Activated naive CD4-positive, alpha-beta T cell treated with anti-CD3 and anti-CD28 coated beads, Interleukin-2, amount 50 U/mL, for 24 hours (primary cell): ENCODE measurements around the gene AP2A2.

Experiments used
- H3K27ac Mint-ChIP-seq: one replicate; pipeline ENCODE4 v1.8.0; 2021; ENCODE audit warnings: mild to moderate bottlenecking, mixed read lengths
- H3K27me3 Mint-ChIP-seq: one replicate; pipeline ENCODE4 v1.8.0; 2021; ENCODE audit warnings: mixed read lengths
- H3K36me3 Mint-ChIP-seq: one replicate; pipeline ENCODE4 v1.8.0; 2021; ENCODE audit warnings: mixed read lengths
- H3K4me1 Mint-ChIP-seq: one replicate; pipeline ENCODE4 v1.8.0; 2021; ENCODE audit warnings: mixed read lengths
- H3K4me3 Mint-ChIP-seq: one replicate; pipeline ENCODE4 v1.8.0; 2021; ENCODE audit warnings: mild to moderate bottlenecking, mixed read lengths
- H3K9me3 Mint-ChIP-seq: one replicate; pipeline ENCODE4 v1.8.0; 2021; ENCODE audit warnings: mixed read lengths

AP2A2 gene

GRCh38 chr11:1042626-1043562 lies 117.2 kb downstream of the AP2A2 start:
- peaks cover 5% of the 10 kb centered on the region for H3K27me3 Mint-ChIP-seq
- no peaks in the 10 kb centered on the region for H3K4me1 Mint-ChIP-seq
- H3K27ac Mint-ChIP-seq = no peak overlapping the region
- H3K9me3 Mint-ChIP-seq = no peaks in the 10 kb centered on the region
- no peak overlapping the region for H3K4me3 Mint-ChIP-seq
- H3K36me3 Mint-ChIP-seq = peaks cover 1% of the 10 kb centered on the region

DNA sequence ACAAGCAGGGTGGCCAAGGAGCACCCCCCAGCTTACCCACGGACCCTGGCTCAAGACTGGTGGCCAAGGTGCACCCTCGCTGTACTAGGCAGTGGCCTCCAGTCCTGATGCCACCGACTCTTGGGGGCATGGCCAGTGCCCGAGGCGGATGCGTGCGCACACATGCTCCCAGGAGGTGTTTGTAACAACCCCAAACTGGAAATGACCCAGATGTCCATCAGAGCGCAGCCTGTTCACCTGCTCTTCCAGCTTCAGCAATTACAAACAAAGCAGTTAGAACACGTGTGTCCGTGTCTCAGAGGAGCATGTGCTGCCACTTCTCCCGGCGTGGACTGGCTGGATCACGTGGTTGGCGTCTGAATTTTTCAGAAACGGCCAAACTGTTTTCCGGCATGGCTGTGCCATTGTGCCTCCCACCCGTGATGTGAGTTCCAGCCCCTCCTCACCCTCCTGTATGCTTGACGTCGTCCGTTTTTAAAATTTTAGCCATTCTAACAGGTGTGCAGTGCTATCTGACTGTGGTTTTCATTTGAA lies 118.0 kb downstream of the AP2A2 start:
- Mint-ChIP-seq H3K4me3 (no peak overlapping the region), H3K9me3 (no peaks in the 10 kb centered on the region), H3K27ac (no peak overlapping the region), H3K36me3 (peaks cover 1% of the 10 kb centered on the region), H3K27me3 (peaks cover 5% of the 10 kb centered on the region), H3K4me1 (no peaks in the 10 kb centered on the region)

- Mint-ChIP-seq H3K9me3 (no peaks in the 10 kb centered on the region), H3K4me1 (no peaks in the 10 kb centered on the region), H3K36me3 (peaks cover 1% of the 10 kb centered on the region)
These were observed 118.5 kb downstream of the AP2A2 start for GRCh38 chr11:1044160-1044559.

GRCh38 chr11:1047595-1048156 lies 122.0 kb downstream of the AP2A2 start:
- peaks cover 9% of the 10 kb centered on the region for H3K27me3 Mint-ChIP-seq
- no peak overlapping the region for H3K4me3 Mint-ChIP-seq
- H3K4me1 Mint-ChIP-seq = peaks cover 3% of the 10 kb centered on the region
- no peaks in the 10 kb centered on the region for H3K9me3 Mint-ChIP-seq
- peaks cover 1% of the 10 kb centered on the region for H3K36me3 Mint-ChIP-seq
- no peak overlapping the region for H3K27ac Mint-ChIP-seq

More at GRCh38 chr11:1044160-1044559, 118.5 kb downstream of the AP2A2 start:
- H3K27ac Mint-ChIP-seq = no peak overlapping the region
- peaks cover 5% of the 10 kb centered on the region for H3K27me3 Mint-ChIP-seq
- H3K4me3 Mint-ChIP-seq = no peak overlapping the region

DNA sequence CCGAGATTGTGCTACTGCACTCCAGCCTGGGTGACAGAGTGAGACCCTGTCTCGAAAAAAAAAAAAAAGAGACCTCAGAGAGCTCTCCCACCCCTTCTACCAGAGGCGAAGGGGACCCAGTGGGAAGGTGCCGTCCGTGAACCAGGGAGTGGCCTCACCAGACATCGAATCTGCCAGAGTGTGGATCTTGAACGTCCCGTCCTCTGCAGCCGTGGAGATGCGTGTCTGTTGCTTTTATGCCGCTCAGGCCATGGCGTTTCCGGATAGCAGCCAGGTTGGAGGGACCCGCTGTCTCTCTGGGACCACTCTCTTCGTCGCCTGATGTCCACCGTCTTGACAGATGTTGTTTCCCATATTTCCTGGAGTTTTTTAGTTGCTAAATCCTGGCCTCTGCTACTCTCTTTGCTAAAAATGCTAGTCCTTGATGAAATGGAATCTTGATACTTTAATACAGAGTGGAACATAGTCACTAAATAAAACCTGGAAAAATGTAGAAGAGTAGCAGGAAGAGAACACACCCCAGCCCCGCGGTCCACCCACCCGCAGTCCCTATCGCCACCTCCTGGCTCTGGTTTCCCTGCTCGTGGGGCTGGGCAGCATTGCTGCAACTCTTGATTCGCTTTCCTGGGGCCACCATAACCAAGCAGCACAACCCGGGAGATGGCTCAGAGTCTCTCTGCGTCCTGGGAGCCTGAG lies 122.9 kb downstream of the AP2A2 start:
- Mint-ChIP-seq H3K9me3 (no peaks in the 10 kb centered on the region), H3K4me1 (peaks cover 3% of the 10 kb centered on the region), H3K27ac (no peak overlapping the region), H3K27me3 (peaks cover 9% of the 10 kb centered on the region), H3K4me3 (no peak overlapping the region), H3K36me3 (peaks cover 1% of the 10 kb centered on the region)

- peaks cover 7% of the 10 kb centered on the region for H3K27me3 Mint-ChIP-seq
- no peaks in the 10 kb centered on the region for H3K9me3 Mint-ChIP-seq
- peaks cover under 1% of the 10 kb centered on the region for H3K36me3 Mint-ChIP-seq
- H3K27ac Mint-ChIP-seq = no peak overlapping the region
- H3K4me1 Mint-ChIP-seq = peaks cover 3% of the 10 kb centered on the region
- no peak overlapping the region for H3K4me3 Mint-ChIP-seq
These were observed 123.4 kb downstream of the AP2A2 start for GRCh38 chr11:1049071-1049405.

GRCh38 chr11:1049431-1049891 lies 123.8 kb downstream of the AP2A2 start:
- Mint-ChIP-seq H3K27ac (no peak overlapping the region), H3K9me3 (no peaks in the 10 kb centered on the region), H3K27me3 (peaks cover 6% of the 10 kb centered on the region), H3K36me3 (no peaks in the 10 kb centered on the region), H3K4me3 (no peak overlapping the region), H3K4me1 (peaks cover 3% of the 10 kb centered on the region)

- Mint-ChIP-seq H3K36me3 (no peaks in the 10 kb centered on the region), H3K27ac (no peak overlapping the region), H3K4me3 (no peak overlapping the region), H3K4me1 (peaks cover 3% of the 10 kb centered on the region), H3K27me3 (peaks cover 6% of the 10 kb centered on the region), H3K9me3 (no peaks in the 10 kb centered on the region)
These were observed 124.4 kb downstream of the AP2A2 start for GRCh38 chr11:1049911-1050580.

DNA sequence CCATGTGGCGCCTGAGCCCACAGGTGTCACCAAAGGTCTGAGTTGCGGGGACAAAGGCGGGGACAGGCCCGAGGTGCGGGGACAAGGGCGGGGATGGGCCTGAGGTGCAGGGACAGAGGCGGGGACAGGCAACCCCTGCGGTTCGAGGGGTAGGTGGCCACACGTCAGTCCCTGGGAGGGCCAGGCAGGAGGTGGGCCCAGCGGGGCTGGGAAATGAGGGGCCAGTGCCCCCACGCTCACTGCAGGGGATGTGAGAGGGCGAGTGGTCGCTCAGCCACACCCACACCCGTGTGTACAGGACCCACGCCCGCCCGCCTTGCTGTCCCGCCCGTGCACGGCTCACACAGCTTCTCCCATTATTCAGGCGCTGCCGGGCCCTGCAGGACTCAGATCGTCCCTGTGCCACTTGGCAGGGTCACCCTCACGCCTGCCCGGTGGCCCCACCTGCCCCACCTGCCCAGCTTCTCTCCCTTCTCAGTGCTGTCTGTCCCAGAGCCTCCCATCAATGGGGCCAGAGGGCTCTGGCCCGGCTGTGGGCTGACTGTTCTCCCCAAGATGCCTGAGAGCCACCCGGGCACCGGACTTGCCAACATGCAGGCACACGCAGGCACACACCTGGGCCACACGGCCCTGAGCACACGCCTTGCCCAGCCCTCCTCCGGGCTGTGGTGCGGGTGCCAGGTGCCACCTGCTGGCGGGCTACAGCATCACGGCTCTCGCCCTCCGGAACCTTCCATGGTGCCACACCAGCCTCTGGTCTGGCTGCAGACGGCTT lies 125.1 kb downstream of the AP2A2 start:
- Mint-ChIP-seq H3K27ac (no peak overlapping the region), H3K4me3 (no peak overlapping the region), H3K36me3 (no peaks in the 10 kb centered on the region), H3K9me3 (no peaks in the 10 kb centered on the region), H3K4me1 (peaks cover 3% of the 10 kb centered on the region), H3K27me3 (peaks cover 7% of the 10 kb centered on the region)

DNA sequence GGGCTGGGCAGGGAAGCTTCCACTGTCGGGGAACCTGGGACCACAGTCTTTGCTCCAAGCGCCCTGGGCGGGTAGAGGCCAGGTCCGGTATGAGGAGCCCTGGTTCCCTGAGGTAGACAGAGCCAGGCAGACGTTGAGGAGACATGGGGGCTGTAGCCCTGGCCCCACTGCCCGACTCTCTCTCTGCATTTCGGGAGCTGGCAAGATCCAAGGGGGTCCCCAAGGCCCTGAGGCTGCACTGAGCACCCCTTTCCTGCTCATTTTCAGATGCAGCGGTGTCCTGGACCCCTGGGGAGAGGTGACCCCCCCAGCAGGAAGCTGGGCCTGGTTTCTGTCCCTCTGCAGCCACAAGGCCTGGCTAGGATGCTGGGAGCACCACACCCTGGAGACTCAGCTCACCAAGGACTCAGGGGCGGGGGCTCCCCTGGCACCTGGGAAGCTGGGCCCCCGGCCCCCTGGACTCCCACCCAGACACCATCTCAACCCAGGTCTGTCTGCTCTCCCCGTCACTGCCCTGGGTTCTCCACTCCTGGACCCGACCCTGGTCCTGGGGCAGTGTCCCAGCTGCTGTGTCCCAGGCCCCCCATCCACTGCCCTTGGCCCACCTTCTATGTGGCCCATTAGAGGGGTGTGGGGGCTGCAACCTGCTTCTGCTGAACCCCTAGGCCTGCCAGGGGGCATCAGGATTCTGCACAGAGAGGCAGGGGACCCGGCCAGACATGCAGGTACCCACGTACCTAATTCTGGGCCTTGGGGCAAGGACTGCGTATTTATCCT lies 125.9 kb downstream of the AP2A2 start:
- H3K4me3 Mint-ChIP-seq = no peak overlapping the region
- no peaks in the 10 kb centered on the region for H3K36me3 Mint-ChIP-seq
- no peak overlapping the region for H3K27ac Mint-ChIP-seq
- H3K27me3 Mint-ChIP-seq = peaks cover 5% of the 10 kb centered on the region
- no peaks in the 10 kb centered on the region for H3K9me3 Mint-ChIP-seq
- H3K4me1 Mint-ChIP-seq = peaks cover 3% of the 10 kb centered on the region

- H3K9me3 Mint-ChIP-seq = no peaks in the 10 kb centered on the region
- no peak overlapping the region for H3K4me3 Mint-ChIP-seq
- peaks cover 3% of the 10 kb centered on the region for H3K4me1 Mint-ChIP-seq
- no peaks in the 10 kb centered on the region for H3K36me3 Mint-ChIP-seq
- no peak overlapping the region for H3K27ac Mint-ChIP-seq
- H3K27me3 Mint-ChIP-seq = peaks cover 7% of the 10 kb centered on the region
These were observed 126.7 kb downstream of the AP2A2 start for GRCh38 chr11:1052133-1053011.

- Mint-ChIP-seq H3K4me3 (no peak overlapping the region), H3K4me1 (peaks cover 3% of the 10 kb centered on the region), H3K27ac (no peak overlapping the region), H3K9me3 (no peaks in the 10 kb centered on the region), H3K27me3 (peaks cover 7% of the 10 kb centered on the region), H3K36me3 (no peaks in the 10 kb centered on the region)
These were observed 127.6 kb downstream of the AP2A2 start for GRCh38 chr11:1053121-1053901.
